Panc1 (cell line): Measurements from ENCODE around the gene P4HA3. TPM values are rescaled to one million over a fixed set of nuclear protein-coding genes. Genes with fewer than 3 reads are reported as not detected.

Source experiments
- ATAC-seq: fragments of 200-7000 bp; cut with Tn5 transposase; 2 replicates; pipeline ENCODE4 v1.9.1; 2020; ENCODE audit warnings: mild to moderate bottlenecking, moderate library complexity
- BruUV-seq: library from RNA; stranded (reverse); fragments of 400-500 nt; replicated peaks from 2 replicates; lab custom pipeline; 2021; lab: Mats Ljungman, UMichigan
- CTCF ChIA-PET: fragments of 300-600 bp; sonication (Branson Sonifier 250); formaldehyde crosslinking; loops from one replicate; lab custom pipeline; 2022; ENCODE audit warnings: antibody characterized with exemption; lab: Charles Lee
- POLR2A ChIA-PET: fragments of 300-600 bp; sonication (Branson Sonifier 250); formaldehyde crosslinking; loops from one replicate; lab custom pipeline; 2022; ENCODE audit warnings: antibody characterized with exemption; lab: Charles Lee
- DNase-seq: peaks from one replicate; pipeline ENCODE4 v3.0.0-alpha.2; 2010; ENCODE audit warnings: low read depth, low spot score
- H3K27ac ChIP-seq: 2 replicates; pipeline ENCODE4 v1.5.1; 2011; ENCODE audit warnings: mild to moderate bottlenecking, low read length, inconsistent platforms
- H3K27me3 ChIP-seq: fragments of 200-500 bp; sonication (Bioruptor generic); 2 replicates; pipeline ENCODE4 v1.6.0; 2014; ENCODE audit warnings: low read length, inconsistent platforms; ENCODE audit not compliant: control insufficient read depth, insufficient read depth
- H3K36me3 ChIP-seq: fragments of 200-500 bp; sonication (Bioruptor generic); 2 replicates; pipeline ENCODE4 v1.5.1; 2014; ENCODE audit warnings: inconsistent platforms, mild to moderate bottlenecking, low read length, moderate library complexity; ENCODE audit not compliant: control insufficient read depth, insufficient read depth
- H3K4me1 ChIP-seq: 2 replicates; pipeline ENCODE4 v1.5.1; 2011; ENCODE audit warnings: inconsistent platforms, mild to moderate bottlenecking, low read length, moderate library complexity; ENCODE audit not compliant: control insufficient read depth, insufficient read depth
- H3K4me3 ChIP-seq, 2 experiments: 2 replicates each; pipeline ENCODE4 v1.5.1; 2011 to 2012; ENCODE audit warnings: low read depth in 2 of 2, low read length in 2 of 2, mild to moderate bottlenecking in 2 of 2, inconsistent platforms in 1 of 2, moderate library complexity in 1 of 2
- H3K9me3 ChIP-seq: fragments of 200-500 bp; sonication (Bioruptor generic); 2 replicates; pipeline ENCODE4 v1.5.1; 2014; ENCODE audit warnings: low read depth, mild to moderate bottlenecking, inconsistent platforms, low read length, moderate library complexity; ENCODE audit not compliant: control insufficient read depth, insufficient read depth
- POLR2AphosphoS5 ChIP-seq: IDR thresholded peaks from 2 replicates; pipeline ENCODE4 v1.6.1; 2012; ENCODE audit warnings: mild to moderate bottlenecking, low read depth, low read length, moderate library complexity
- SIN3A ChIP-seq: IDR thresholded peaks from 2 replicates; pipeline ENCODE4 v1.6.1; 2012; ENCODE audit warnings: low read depth, mild to moderate bottlenecking, low read length, moderate library complexity, borderline replicate concordance; ENCODE audit not compliant: insufficient read depth
- TCF7L2 ChIP-seq: IDR thresholded peaks from 2 replicates; pipeline ENCODE4 v1.6.1; 2011; ENCODE audit warnings: mild to moderate bottlenecking, low read depth, low read length, inconsistent platforms
- in situ Hi-C: cut with HindIII; loops from 2 replicates; pipeline ENCODE4 v1.10.0; 2016; ENCODE audit warnings: low sequenced_read_pairs, low pct_unique_long_range_greater_than_20kb
- intact Hi-C: fragments of 100-400 bp; cut with micrococcal nuclease; formaldehyde crosslinking; loops from one replicate; pipeline ENCODE4 v1.10.0; 2022; ENCODE audit not compliant: unreplicated experiment
- total RNA-seq: library from RNA; stranded (reverse); gene quantifications from one replicate; pipeline ENCODE4 v1.2.1, GENCODE V29; 2021; ENCODE audit not compliant: unreplicated experiment
- TF ChIP-seq, protein P1 (sequence below): fragments of 450-650 bp; IDR thresholded peaks from 2 replicates; pipeline ENCODE4 v1.5.1; 2017; ENCODE audit warnings: mild to moderate bottlenecking
- TF ChIP-seq, protein P2 (sequence below), 2 experiments: IDR thresholded peaks; 2 replicates each; pipeline ENCODE4 v1.6.1; 2011 to 2012; ENCODE audit warnings: low read depth in 2 of 2, control low read depth in 1 of 2, low read length in 1 of 2, mild to moderate bottlenecking in 1 of 2, moderate library complexity in 1 of 2; ENCODE audit not compliant: insufficient read depth in 1 of 2

P4HA3 gene
- total RNA-seq, 1 experiment from 2014 or later, result 1.3 TPM

DNA sequence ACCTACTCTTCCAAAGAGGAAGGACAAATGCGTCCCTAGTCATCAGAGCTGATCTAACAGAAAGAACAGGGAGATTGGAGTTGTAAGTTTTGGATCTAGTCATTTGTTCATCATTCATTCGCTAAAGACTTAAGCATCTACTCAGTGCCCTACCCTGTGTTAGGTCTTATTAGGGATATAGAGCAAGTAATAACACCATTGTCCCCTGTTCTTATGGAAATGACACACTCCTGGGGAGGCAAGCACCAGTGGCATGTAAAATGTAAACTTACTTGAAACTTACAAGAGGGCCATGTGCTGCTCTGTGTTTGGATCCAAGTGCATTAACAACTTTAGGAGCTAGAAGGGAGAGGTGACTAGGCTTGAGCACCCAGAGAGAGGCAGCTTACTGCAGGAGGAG, 61.9 kb downstream of the P4HA3 start:
- H3K27ac ChIP-seq, result no peak overlapping the region
- CTCF ChIA-PET, result no interaction called here
- in situ Hi-C loops, result no loop called here
- no peak overlapping the region for H3K4me3 ChIP-seq
- H3K4me1 ChIP-seq, result no peaks in the 10 kb centered on the region
- POLR2A ChIA-PET, result no interaction called here
- ATAC-seq (no peak), DNase-seq (no peak)
- H3K9me3 ChIP-seq, result no peaks in the 10 kb centered on the region
- BruUV-seq, result no TSS peak
- peaks cover 24% of the 10 kb centered on the region for H3K36me3 ChIP-seq
- no peaks in the 10 kb centered on the region for H3K27me3 ChIP-seq
- intact Hi-C loops, result no loop called here
- TF ChIP-seq, protein P1, sequence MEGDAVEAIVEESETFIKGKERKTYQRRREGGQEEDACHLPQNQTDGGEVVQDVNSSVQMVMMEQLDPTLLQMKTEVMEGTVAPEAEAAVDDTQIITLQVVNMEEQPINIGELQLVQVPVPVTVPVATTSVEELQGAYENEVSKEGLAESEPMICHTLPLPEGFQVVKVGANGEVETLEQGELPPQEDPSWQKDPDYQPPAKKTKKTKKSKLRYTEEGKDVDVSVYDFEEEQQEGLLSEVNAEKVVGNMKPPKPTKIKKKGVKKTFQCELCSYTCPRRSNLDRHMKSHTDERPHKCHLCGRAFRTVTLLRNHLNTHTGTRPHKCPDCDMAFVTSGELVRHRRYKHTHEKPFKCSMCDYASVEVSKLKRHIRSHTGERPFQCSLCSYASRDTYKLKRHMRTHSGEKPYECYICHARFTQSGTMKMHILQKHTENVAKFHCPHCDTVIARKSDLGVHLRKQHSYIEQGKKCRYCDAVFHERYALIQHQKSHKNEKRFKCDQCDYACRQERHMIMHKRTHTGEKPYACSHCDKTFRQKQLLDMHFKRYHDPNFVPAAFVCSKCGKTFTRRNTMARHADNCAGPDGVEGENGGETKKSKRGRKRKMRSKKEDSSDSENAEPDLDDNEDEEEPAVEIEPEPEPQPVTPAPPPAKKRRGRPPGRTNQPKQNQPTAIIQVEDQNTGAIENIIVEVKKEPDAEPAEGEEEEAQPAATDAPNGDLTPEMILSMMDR, result no peak
- no peak for TF ChIP-seq TCF7L2
- no peak for TF ChIP-seq SIN3A
- no peak for TF ChIP-seq POLR2AphosphoS5
- TF ChIP-seq, protein P2, sequence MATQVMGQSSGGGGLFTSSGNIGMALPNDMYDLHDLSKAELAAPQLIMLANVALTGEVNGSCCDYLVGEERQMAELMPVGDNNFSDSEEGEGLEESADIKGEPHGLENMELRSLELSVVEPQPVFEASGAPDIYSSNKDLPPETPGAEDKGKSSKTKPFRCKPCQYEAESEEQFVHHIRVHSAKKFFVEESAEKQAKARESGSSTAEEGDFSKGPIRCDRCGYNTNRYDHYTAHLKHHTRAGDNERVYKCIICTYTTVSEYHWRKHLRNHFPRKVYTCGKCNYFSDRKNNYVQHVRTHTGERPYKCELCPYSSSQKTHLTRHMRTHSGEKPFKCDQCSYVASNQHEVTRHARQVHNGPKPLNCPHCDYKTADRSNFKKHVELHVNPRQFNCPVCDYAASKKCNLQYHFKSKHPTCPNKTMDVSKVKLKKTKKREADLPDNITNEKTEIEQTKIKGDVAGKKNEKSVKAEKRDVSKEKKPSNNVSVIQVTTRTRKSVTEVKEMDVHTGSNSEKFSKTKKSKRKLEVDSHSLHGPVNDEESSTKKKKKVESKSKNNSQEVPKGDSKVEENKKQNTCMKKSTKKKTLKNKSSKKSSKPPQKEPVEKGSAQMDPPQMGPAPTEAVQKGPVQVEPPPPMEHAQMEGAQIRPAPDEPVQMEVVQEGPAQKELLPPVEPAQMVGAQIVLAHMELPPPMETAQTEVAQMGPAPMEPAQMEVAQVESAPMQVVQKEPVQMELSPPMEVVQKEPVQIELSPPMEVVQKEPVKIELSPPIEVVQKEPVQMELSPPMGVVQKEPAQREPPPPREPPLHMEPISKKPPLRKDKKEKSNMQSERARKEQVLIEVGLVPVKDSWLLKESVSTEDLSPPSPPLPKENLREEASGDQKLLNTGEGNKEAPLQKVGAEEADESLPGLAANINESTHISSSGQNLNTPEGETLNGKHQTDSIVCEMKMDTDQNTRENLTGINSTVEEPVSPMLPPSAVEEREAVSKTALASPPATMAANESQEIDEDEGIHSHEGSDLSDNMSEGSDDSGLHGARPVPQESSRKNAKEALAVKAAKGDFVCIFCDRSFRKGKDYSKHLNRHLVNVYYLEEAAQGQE (IDR thresholded peaks at IDR 0.05; ENCODE audit: insufficient read depth in 1 of 2, low read depth in 2 of 2, low read length in 1 of 2), result no peak

DNA sequence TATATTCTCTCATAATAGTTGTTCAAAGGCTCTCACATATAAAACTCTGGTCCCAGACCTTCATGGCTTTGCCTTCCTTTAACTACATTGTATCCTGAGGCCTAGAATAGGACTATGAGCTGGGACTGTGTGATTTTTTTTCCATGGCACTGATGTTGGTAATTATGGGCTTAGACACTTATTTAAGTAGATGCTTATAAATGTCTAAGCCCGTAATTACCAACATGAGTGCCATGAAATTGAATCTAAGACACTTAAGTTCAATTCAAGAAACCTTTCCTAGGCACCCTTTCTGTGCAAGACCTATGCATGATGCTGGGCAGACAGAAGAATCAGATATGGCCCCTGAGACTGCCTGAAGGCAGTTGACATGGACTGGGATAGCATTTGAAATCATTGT, 63.0 kb downstream of the P4HA3 start:
- peaks cover 26% of the 10 kb centered on the region for H3K36me3 ChIP-seq
- no TSS peak for BruUV-seq
- no peaks in the 10 kb centered on the region for H3K9me3 ChIP-seq
- H3K4me3 ChIP-seq, result no peak overlapping the region
- TF ChIP-seq TCF7L2, result no peak
- TF ChIP-seq, protein P1, result no peak
- TF ChIP-seq, protein P2 (IDR thresholded peaks at IDR 0.05; ENCODE audit: insufficient read depth in 1 of 2, low read depth in 2 of 2, low read length in 1 of 2), result no peak
- TF ChIP-seq POLR2AphosphoS5, result no peak
- no peak for TF ChIP-seq SIN3A
- DNase-seq (no peak), ATAC-seq (no peak)
- in situ Hi-C loops (no loop called here), intact Hi-C loops (no loop called here)
- no peak overlapping the region for H3K27ac ChIP-seq
- CTCF ChIA-PET, result no interaction called here
- POLR2A ChIA-PET, result interaction anchor here (0.6 kb wide), 1 partner anchor 59 kb away, joined by 3 read pairs; no protein-coding TSS in a partner anchor
- no peaks in the 10 kb centered on the region for H3K27me3 ChIP-seq
- no peaks in the 10 kb centered on the region for H3K4me1 ChIP-seq
